Body of pancreas (tissue), 4 donors: ENCODE results near the gene ZNF331.

Experiments used
- CTCF ChIP-seq, 7 experiments: fragments of 450-650 bp in 4 of 7; fragments of 200-600 bp in 3 of 7; sonication (generic) in 3 of 7; IDR thresholded peaks; one replicate each; pipeline ENCODE4 v1.5.1; 2016 to 2019; ENCODE audit warnings: antibody characterized with exemption in 7 of 7
- POLR2A ChIP-seq, 3 donors: fragments of 450-650 bp; IDR thresholded peaks; one replicate each; pipeline ENCODE4 v1.6.1; 2016; ENCODE audit warnings: antibody characterized with exemption in 3 of 3, mild to moderate bottlenecking in 2 of 3

- TF ChIP-seq CTCF (IDR thresholded peaks at IDR 0.05), result no peak
- TF ChIP-seq POLR2A (IDR thresholded peaks at IDR 0.05), result no peak
Observed at GRCh38 chr19:53504885-53505284, 33.1 kb upstream of the ZNF331 start.
